Testis (tissue), 3 donors: ENCODE data around the gene HAUS7. TPM values are rescaled to one million over a fixed set of nuclear protein-coding genes. Genes with fewer than 3 reads are reported as not detected.
"Not testable (repeated sequence)": the region's sequence is repeated elsewhere in the genome, so short reads cannot be mapped to it uniquely, and the experiment has no call there.

ENCODE experiments used
- DNase-seq: peaks from one replicate; pipeline ENCODE4 v3.0.0-alpha.2; 2019
- H3K27ac ChIP-seq, 2 donors: fragments of 200-600 bp; sonication (generic); one replicate each; pipeline ENCODE4 v1.5.1; 2019
- H3K27me3 ChIP-seq: fragments of 200-600 bp; sonication (generic); one replicate; pipeline ENCODE4 v1.5.1; 2019
- H3K36me3 ChIP-seq: fragments of 200-600 bp; sonication (generic); one replicate; pipeline ENCODE4 v1.5.1; 2017; ENCODE audit warnings: low read depth; ENCODE audit errors: missing control alignments
- H3K4me1 ChIP-seq: fragments of 200-600 bp; sonication (generic); one replicate; pipeline ENCODE4 v1.5.1; 2019
- H3K4me3 ChIP-seq, 2 donors: fragments of 200-600 bp; sonication (generic); one replicate each; pipeline ENCODE4 v1.5.1; 2017 to 2019
- H3K9me3 ChIP-seq: fragments of 200-600 bp; sonication (generic); one replicate; pipeline ENCODE4 v1.5.1; 2017
- CTCF ChIP-seq, 3 experiments: fragments of 450-650 bp in 2 of 3; fragments of 200-600 bp in 1 of 3; sonication (generic) in 1 of 3; IDR thresholded peaks; one replicate each; pipeline ENCODE4 v1.5.1; 2016 to 2019; ENCODE audit warnings: antibody characterized with exemption in 3 of 3, mild to moderate bottlenecking in 2 of 3, moderate library complexity in 1 of 3
- POLR2A ChIP-seq: fragments of 450-650 bp; IDR thresholded peaks from one replicate; pipeline ENCODE4 v1.6.1; 2017; ENCODE audit warnings: antibody characterized with exemption, mild to moderate bottlenecking, moderate library complexity
- WGBS, 2 donors: methylation state at CpG; one replicate each; pipeline ENCODE4 v1.1.5; 2018; 5-methylcytosine and 5-hydroxymethylcytosine counted together
- intact Hi-C: fragments of 100-400 bp; cut with DNase I; formaldehyde crosslinking; loops from one replicate; pipeline ENCODE4 v1.15.1; 2023; ENCODE audit warnings: low total_unique reads
- polyA plus RNA-seq: library from polyadenylated mRNA; stranded (reverse); fragments of 350-450 nt; fragmentation: Illumina TruSeq; extraction: RNeasy Lipid Tissue Mini Kit (QIAGEN cat#74804); gene quantifications from one replicate; pipeline ENCODE4 v1.2.3, GENCODE V29; 2014; ENCODE audit warnings: low read depth, low replicate concordance; ENCODE audit not compliant: insufficient read depth
- total RNA-seq, 2 donors: library from RNA; depleted of rRNA; stranded (reverse); fragments of >200 nt; gene quantifications; one replicate each; pipeline ENCODE4 v1.2.3, GENCODE V29; 2016

The HAUS7 gene
- total and polyA plus RNA-seq, 3 donors from 2014 or later, result 18.0 to 35.2 (median 34.0) TPM

- H3K36me3 ChIP-seq, result no peaks in the 10 kb centered on the region
- no peak overlapping the region for H3K4me3 ChIP-seq
- H3K4me1 ChIP-seq, result no peaks in the 10 kb centered on the region
- intact Hi-C loops, result no loop called here
- no peaks in the 10 kb centered on the region for H3K9me3 ChIP-seq
- DNase-seq, result no peak
- TF ChIP-seq CTCF (IDR thresholded peaks at IDR 0.05) (no peak), POLR2A (no peak)
- 80 to 95% methylated on average over 4 of the region's 7 CpGs for WGBS, 2 donors
- H3K27me3 ChIP-seq, result no peaks in the 10 kb centered on the region
- H3K27ac ChIP-seq, result no peak overlapping the region
Observed at GRCh38 chrX:153406903-153407302, 63.5 kb downstream of the HAUS7 start.

- Histone ChIP-seq H3K27me3 (no peaks in the 10 kb centered on the region), H3K36me3 (no peaks in the 10 kb centered on the region), H3K4me1 (no peaks in the 10 kb centered on the region), H3K4me3 (no peak overlapping the region), H3K9me3 (no peaks in the 10 kb centered on the region), H3K27ac (no peak overlapping the region)
- intact Hi-C loops, result no loop called here
- WGBS, 2 donors, result 91 to 92% methylated on average over 8 to 9 of the region's 9 CpGs
- TF ChIP-seq CTCF (IDR thresholded peaks at IDR 0.05) (no peak), POLR2A (no peak)
- DNase-seq, result no peak
Observed at GRCh38 chrX:153406011-153406410, 64.4 kb downstream of the HAUS7 start.

- Histone ChIP-seq H3K4me1 (no peaks in the 10 kb centered on the region), H3K27ac (no peak overlapping the region), H3K36me3 (no peaks in the 10 kb centered on the region), H3K27me3 (no peaks in the 10 kb centered on the region), H3K4me3 (no peak overlapping the region), H3K9me3 (no peaks in the 10 kb centered on the region)
- intact Hi-C loops, result no loop called here
- WGBS, 2 donors, result 47 to 65% methylated on average over 3 to 5 of the region's 5 CpGs
- TF ChIP-seq POLR2A, result no peak
- no peak for TF ChIP-seq CTCF (IDR thresholded peaks at IDR 0.05)
- DNase-seq, result no peak
Observed at GRCh38 chrX:153405426-153405825, 65.0 kb downstream of the HAUS7 start.

GRCh38 chrX:153404333-153404732 is 66.0 kb downstream of the HAUS7 start:
- H3K27ac ChIP-seq, H3K36me3 ChIP-seq, H3K27me3 ChIP-seq, DNase-seq, H3K4me1 ChIP-seq, H3K9me3 ChIP-seq, intact Hi-C loops, H3K4me3 ChIP-seq: not testable (repeated sequence)
- 78 to 83% methylated on average over 2 to 5 of the region's 5 CpGs for WGBS, 2 donors

GRCh38 chrX:153401133-153401764 is 69.1 kb downstream of the HAUS7 start, which contains the start of gene PNMA6E:
TSS of gene PNMA6E (minus strand) at chrX:153401350. CDS start at chrX:153398849, 2,501 bp downstream.
- Histone ChIP-seq H3K27ac (no peak within 1 kb of the TSS), H3K9me3 (no peaks in the 10 kb centered on the region), H3K36me3 (no peaks in the 10 kb centered on the region), H3K4me1 (no peaks in the 10 kb centered on the region), H3K4me3 (no peak within 1 kb of the TSS), H3K27me3 (no peaks in the 10 kb centered on the region)
- TF ChIP-seq POLR2A, result no peak
- no peak for TF ChIP-seq CTCF (IDR thresholded peaks at IDR 0.05)
- 68 to 74% methylated on average over 14 to 24 of the region's 29 CpGs for WGBS, 2 donors
- intact Hi-C loops, result no loop called here
- DNase-seq, result no peak
